ENCODE results near the gene FOXO3. TPM values are rescaled to one million over a fixed set of nuclear protein-coding genes. Genes with fewer than 3 reads are reported as not detected.

The FOXO3 gene
- total and polyA plus RNA-seq, 2 experiments from 2014 or later: 20.2 to 20.8 TPM

DNA sequence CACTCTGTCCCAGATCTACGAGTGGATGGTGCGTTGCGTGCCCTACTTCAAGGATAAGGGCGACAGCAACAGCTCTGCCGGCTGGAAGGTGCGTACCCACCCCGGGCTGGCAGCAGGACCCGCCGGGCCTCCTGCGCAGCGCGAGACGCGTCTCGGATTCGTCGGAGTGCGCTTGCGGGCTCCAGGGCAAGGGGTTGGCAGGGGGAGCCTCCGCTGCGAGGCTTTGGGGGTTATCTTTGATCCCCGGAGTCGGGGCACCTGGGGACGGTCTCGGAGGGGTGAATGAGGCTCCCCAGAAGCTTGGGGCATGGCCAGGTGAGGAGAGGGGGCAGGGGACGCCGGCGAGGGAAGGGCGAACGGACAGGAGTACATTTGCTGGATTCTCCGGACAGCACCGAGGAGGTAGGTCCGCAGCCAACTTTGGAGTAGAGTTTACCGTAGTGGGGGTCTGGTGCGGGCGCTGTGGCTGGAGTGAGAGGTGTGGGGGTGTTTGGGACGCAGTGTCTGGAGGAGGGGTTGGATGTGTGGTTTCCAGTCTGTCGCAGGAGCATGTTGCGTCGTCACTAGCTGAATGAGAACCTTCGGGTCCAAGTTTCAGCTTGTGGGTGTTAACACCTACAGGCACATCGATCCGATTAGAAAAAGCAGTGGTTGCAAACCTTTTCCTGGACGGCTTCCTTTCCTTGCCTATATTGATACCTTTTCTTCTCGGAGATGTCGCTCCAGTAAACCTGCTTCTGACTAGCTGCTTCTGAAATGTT is 1.2 kb downstream of the FOXO3 start:
- Histone ChIP-seq H3K9me3 (ENCODE audit: low read depth) (no peaks in the 10 kb centered on the region), H3K4me3 (peak overlapping the region; percentile 77), H3K27ac (no peak overlapping the region), H3K4me1 (ENCODE audit: low read depth) (peaks cover 20% of the 10 kb centered on the region), H3K36me3 (no peaks in the 10 kb centered on the region), H3K27me3 (peaks cover 18% of the 10 kb centered on the region)
- TF ChIP-seq, protein P1, sequence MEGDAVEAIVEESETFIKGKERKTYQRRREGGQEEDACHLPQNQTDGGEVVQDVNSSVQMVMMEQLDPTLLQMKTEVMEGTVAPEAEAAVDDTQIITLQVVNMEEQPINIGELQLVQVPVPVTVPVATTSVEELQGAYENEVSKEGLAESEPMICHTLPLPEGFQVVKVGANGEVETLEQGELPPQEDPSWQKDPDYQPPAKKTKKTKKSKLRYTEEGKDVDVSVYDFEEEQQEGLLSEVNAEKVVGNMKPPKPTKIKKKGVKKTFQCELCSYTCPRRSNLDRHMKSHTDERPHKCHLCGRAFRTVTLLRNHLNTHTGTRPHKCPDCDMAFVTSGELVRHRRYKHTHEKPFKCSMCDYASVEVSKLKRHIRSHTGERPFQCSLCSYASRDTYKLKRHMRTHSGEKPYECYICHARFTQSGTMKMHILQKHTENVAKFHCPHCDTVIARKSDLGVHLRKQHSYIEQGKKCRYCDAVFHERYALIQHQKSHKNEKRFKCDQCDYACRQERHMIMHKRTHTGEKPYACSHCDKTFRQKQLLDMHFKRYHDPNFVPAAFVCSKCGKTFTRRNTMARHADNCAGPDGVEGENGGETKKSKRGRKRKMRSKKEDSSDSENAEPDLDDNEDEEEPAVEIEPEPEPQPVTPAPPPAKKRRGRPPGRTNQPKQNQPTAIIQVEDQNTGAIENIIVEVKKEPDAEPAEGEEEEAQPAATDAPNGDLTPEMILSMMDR (IDR thresholded peaks at IDR 0.05; ENCODE audit: low read depth, low read length): no peak
- peak in 1 of 2 donors; percentile 38 for DNase-seq (ENCODE audit: low read depth in 1 of 2, low spot score in 1 of 2)

DNA sequence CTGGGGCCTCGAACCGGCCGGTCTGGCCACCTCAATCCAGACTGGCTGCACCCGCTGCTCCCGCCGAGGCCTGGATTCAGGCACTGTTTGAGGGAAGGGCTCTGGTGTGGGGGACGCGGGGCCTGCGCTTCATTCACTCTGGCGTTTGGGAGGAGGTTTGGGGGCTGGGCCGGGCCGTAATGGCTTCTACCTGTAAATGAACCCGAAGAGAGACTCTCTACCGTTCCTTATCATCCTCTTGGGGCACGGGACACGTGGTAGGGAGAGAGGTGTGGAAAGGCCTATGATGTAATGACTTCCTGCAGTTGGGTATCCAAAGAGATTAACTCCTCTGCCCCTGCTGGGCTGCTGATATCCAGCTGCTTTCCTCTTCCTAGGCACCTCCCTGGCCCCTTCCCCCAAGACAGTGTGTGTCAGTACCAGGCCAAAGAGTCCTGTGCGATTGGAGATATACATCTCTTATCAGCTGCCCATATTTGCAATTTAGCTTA is 1.8 kb downstream of the FOXO3 start:
- H3K27me3 ChIP-seq: peaks cover 18% of the 10 kb centered on the region
- H3K4me3 ChIP-seq: peak overlapping the region; percentile 77
- DNase-seq (ENCODE audit: low read depth in 1 of 2, low spot score in 1 of 2): peak; percentile 72 to 80
- no peaks in the 10 kb centered on the region for H3K9me3 ChIP-seq (ENCODE audit: low read depth)
- no peak overlapping the region for H3K27ac ChIP-seq
- peaks cover 4% of the 10 kb centered on the region for H3K36me3 ChIP-seq
- TF ChIP-seq, protein P1 (IDR thresholded peaks at IDR 0.05; ENCODE audit: low read depth, low read length): no peak
- H3K4me1 ChIP-seq (ENCODE audit: low read depth): peaks cover 20% of the 10 kb centered on the region

DNA sequence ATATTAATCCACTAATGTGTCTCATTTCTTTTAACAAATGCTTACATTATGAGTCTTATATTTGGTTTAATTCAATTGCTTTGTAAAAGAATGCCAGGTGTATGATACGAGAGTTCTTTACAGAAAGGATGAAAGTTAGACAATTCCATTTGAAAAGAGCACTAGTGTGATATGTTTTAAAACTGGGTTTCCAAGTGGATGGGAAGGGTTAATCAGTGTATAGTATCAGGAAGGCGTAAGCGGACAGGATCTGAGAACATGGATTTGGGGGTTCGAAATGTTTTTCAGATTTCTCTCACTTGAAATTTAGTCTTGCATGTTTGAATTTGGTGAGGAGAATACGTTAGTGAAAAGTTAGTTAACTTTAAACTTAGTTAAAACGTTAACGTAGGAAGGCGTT is 2.6 kb downstream of the FOXO3 start:
- TF ChIP-seq, protein P1 (IDR thresholded peaks at IDR 0.05; ENCODE audit: low read depth, low read length): no peak
- no peak for DNase-seq (ENCODE audit: low read depth in 1 of 2, low spot score in 1 of 2)

DNA sequence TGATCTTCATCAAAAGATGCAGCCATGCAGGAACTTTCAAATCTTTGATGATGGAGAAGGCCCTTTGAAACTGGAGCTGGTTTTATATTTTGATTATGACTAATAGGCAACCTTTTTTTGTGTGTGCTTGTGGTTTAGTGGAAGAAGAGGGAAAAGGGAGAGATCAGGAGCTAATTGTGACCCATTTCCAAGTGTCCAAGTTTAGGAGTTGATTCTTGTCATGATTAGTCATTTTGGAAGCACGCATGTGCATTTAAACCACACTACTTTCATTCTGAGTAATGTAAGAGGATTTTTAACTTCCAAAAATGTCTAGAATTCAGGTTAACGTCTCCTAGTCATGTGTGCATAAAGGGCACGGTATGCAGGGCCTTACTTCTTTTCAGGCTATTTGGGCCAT is 3.5 kb downstream of the FOXO3 start:
- Histone ChIP-seq H3K4me3 (no peak overlapping the region), H3K36me3 (peaks cover 4% of the 10 kb centered on the region)
- TF ChIP-seq, protein P1 (IDR thresholded peaks at IDR 0.05; ENCODE audit: low read depth, low read length): no peak

More for the DNA sequence above, 2.6 kb downstream of the FOXO3 start:
- peaks cover 18% of the 10 kb centered on the region for H3K27me3 ChIP-seq
- peaks cover 20% of the 10 kb centered on the region for H3K4me1 ChIP-seq (ENCODE audit: low read depth)
- H3K4me3 ChIP-seq: peak overlapping the region; percentile 77
- no peaks in the 10 kb centered on the region for H3K9me3 ChIP-seq (ENCODE audit: low read depth)
- H3K36me3 ChIP-seq: peaks cover 4% of the 10 kb centered on the region
- H3K27ac ChIP-seq: no peak overlapping the region

DNA sequence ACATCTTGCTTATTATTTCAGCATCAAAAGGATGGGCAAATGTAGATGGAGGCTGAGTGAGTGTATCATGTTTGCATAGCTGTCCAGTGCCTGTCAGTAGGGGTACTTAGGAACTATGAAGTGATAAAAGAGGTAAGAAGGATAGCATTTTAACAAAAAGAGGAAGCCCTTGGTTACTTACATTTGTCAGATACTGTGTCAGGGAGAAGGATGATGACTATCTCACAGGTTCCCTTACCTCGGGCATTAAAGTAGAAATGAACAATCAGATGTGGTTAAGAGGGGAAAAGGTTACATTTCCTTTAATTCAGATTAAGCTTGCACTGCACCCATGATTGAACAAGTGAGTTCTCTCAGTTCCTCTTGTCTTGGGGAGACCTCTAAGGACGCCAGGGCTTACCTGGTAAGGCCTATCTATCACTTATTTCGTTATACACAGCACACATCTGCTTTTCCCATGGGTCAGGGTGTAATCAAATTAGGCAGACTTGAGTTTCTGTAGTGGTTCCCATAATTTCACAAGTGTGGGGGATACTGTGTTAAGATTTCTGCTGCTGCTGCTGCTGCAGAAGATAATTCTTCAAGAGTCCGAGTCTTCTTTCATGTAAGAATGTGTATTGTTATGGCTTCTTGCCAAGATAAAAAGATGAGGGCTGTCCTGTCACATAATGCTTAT is 4.5 kb downstream of the FOXO3 start:
- no peak for DNase-seq (ENCODE audit: low read depth in 1 of 2, low spot score in 1 of 2)
- TF ChIP-seq, protein P1 (IDR thresholded peaks at IDR 0.05; ENCODE audit: low read depth, low read length): no peak
- Histone ChIP-seq H3K4me3 (no peak overlapping the region), H3K4me1 (ENCODE audit: low read depth) (peaks cover 20% of the 10 kb centered on the region), H3K27me3 (peaks cover 18% of the 10 kb centered on the region), H3K9me3 (ENCODE audit: low read depth) (no peaks in the 10 kb centered on the region), H3K27ac (no peak overlapping the region), H3K36me3 (peaks cover 4% of the 10 kb centered on the region)

More for the DNA sequence above, 3.5 kb downstream of the FOXO3 start:
- H3K27me3 ChIP-seq: peaks cover 18% of the 10 kb centered on the region
- H3K9me3 ChIP-seq (ENCODE audit: low read depth): no peaks in the 10 kb centered on the region
- peaks cover 20% of the 10 kb centered on the region for H3K4me1 ChIP-seq (ENCODE audit: low read depth)
- H3K27ac ChIP-seq: no peak overlapping the region
- DNase-seq (ENCODE audit: low read depth in 1 of 2, low spot score in 1 of 2): peak in 1 of 2 donors; percentile 80

Data from cardiac muscle cell (in vitro differentiated cells and primary cell).